Caco-2 (cell line): ENCODE measurements around the gene A2ML1. TPM values are rescaled to one million over a fixed set of nuclear protein-coding genes. Genes with fewer than 3 reads are reported as not detected.

Experiments used
- BruUV-seq: library from RNA; stranded (reverse); fragments of 400-500 nt; replicated peaks from 2 replicates; lab custom pipeline; 2021; lab: Mats Ljungman, UMichigan
- CTCF ChIA-PET: fragments of 300-600 bp; sonication (Branson Sonifier 250); formaldehyde crosslinking; loops from one replicate; lab custom pipeline; 2022; ENCODE audit warnings: antibody characterized with exemption; lab: Charles Lee
- POLR2A ChIA-PET: fragments of 300-600 bp; sonication (Branson Sonifier 250); formaldehyde crosslinking; loops from one replicate; lab custom pipeline; 2022; ENCODE audit warnings: antibody characterized with exemption; lab: Charles Lee
- DNase-seq, 2 experiments: peaks; one replicate each; pipeline versions ENCODE4 v3.0.0 to v3.0.0-alpha.2; 2020 to 2022
- H3K27me3 ChIP-seq: replicated peaks from 2 replicates; pipeline ENCODE4 v1.6.0; 2011; ENCODE audit warnings: low read length; ENCODE audit not compliant: control insufficient read depth, insufficient read depth
- H3K36me3 ChIP-seq: 2 replicates; pipeline ENCODE4 v1.5.1; 2011; ENCODE audit warnings: low read length; ENCODE audit not compliant: control insufficient read depth, insufficient read depth
- H3K4me1 ChIP-seq: fragments of 250-450 bp; sonication (Bioruptor Pico); 2 replicates; pipeline ENCODE4 v1.5.1; 2020; ENCODE audit warnings: mild to moderate bottlenecking
- H3K4me3 ChIP-seq: 2 replicates; pipeline ENCODE4 v1.5.1; 2011; ENCODE audit warnings: low read depth, mild to moderate bottlenecking, control low read depth, low read length
- H3K9me3 ChIP-seq: fragments of 250-450 bp; sonication (Bioruptor Pico); 2 replicates; pipeline ENCODE4 v1.5.1; 2020; ENCODE audit warnings: mild to moderate bottlenecking, moderate library complexity
- H3K27ac Mint-ChIP-seq: one replicate; pipeline ENCODE4 v1.8.0; 2022; ENCODE audit warnings: mixed read lengths; ENCODE audit not compliant: unreplicated experiment
- H3K27me3 Mint-ChIP-seq: one replicate; pipeline ENCODE4 v1.8.0; 2022; ENCODE audit warnings: mixed read lengths; ENCODE audit not compliant: insufficient read depth, unreplicated experiment
- H3K36me3 Mint-ChIP-seq: one replicate; pipeline ENCODE4 v1.8.0; 2022; ENCODE audit warnings: mild to moderate bottlenecking, mixed read lengths; ENCODE audit not compliant: insufficient read depth, unreplicated experiment
- H3K4me1 Mint-ChIP-seq: one replicate; pipeline ENCODE4 v1.8.0; 2022; ENCODE audit warnings: low read depth, mixed read lengths; ENCODE audit not compliant: unreplicated experiment
- H3K4me3 Mint-ChIP-seq: one replicate; pipeline ENCODE4 v1.8.0; 2022; ENCODE audit warnings: mild to moderate bottlenecking, moderate library complexity, mixed read lengths; ENCODE audit not compliant: unreplicated experiment
- H3K9me3 Mint-ChIP-seq: one replicate; pipeline ENCODE4 v1.8.0; 2022; ENCODE audit warnings: mixed read lengths; ENCODE audit not compliant: unreplicated experiment
- CTCF ChIP-seq, 2 experiments: fragments of 200-600 bp in 1 of 2; IDR thresholded peaks; 1 replicate in 1 of 2; 2 replicates in 1 of 2; pipeline versions ENCODE4 v1.5.1 to v1.8.0; 2011 to 2022; ENCODE audit warnings: antibody characterized with exemption in 1 of 2, control low read depth in 1 of 2, inconsistent platforms in 1 of 2, low read depth in 1 of 2, low read length in 1 of 2, mild to moderate bottlenecking in 1 of 2, moderate library complexity in 1 of 2; ENCODE audit not compliant: insufficient read depth in 1 of 2, severe bottlenecking in 1 of 2, unreplicated experiment in 1 of 2
- intact Hi-C: fragments of 100-400 bp; cut with micrococcal nuclease; formaldehyde crosslinking; loops from one replicate; pipeline ENCODE4 v1.10.0; 2022; ENCODE audit not compliant: unreplicated experiment
- total RNA-seq: library from RNA; stranded (reverse); gene quantifications from 2 replicates; pipeline ENCODE4 v1.2.3, GENCODE V29; 2022

The A2ML1 gene
- total RNA-seq, 1 experiment from 2014 or later, result not detected

GRCh38 chr12:8828257-8829124 lies 6.1 kb downstream of the A2ML1 start:
- H3K4me3 Mint-ChIP-seq, result no peak overlapping the region

GRCh38 chr12:8829125-8829518 lies 6.7 kb downstream of the A2ML1 start:
- Mint-ChIP-seq H3K4me1 (peaks cover 5% of the 10 kb centered on the region), H3K27ac (no peak overlapping the region)
- POLR2A ChIA-PET, result no interaction called here

More at GRCh38 chr12:8828257-8829124, 6.1 kb downstream of the A2ML1 start:
- POLR2A ChIA-PET, result no interaction called here
- no TSS peak for BruUV-seq
- Histone ChIP-seq H3K27me3 (no peaks in the 10 kb centered on the region), H3K4me1 (no peaks in the 10 kb centered on the region), H3K4me3 (no peak overlapping the region), H3K36me3 (no peaks in the 10 kb centered on the region), H3K9me3 (peaks cover 4% of the 10 kb centered on the region; the same call in 1 of the 2 replicates)
- Mint-ChIP-seq H3K36me3 (no peaks in the 10 kb centered on the region), H3K27ac (no peak overlapping the region), H3K4me1 (peaks cover 5% of the 10 kb centered on the region), H3K27me3 (peaks cover 7% of the 10 kb centered on the region), H3K9me3 (peaks cover 10% of the 10 kb centered on the region)
- no peak for DNase-seq
- intact Hi-C loops, result no loop called here
- CTCF ChIA-PET, result no interaction called here
- TF ChIP-seq CTCF (IDR thresholded peaks at IDR 0.05; ENCODE audit: insufficient read depth in 1 of 2, low read depth in 1 of 2, low read length in 1 of 2, severe bottlenecking in 1 of 2, unreplicated experiment in 1 of 2), result no peak

GRCh38 chr12:8829621-8830020 lies 7.2 kb downstream of the A2ML1 start:
- Mint-ChIP-seq H3K27ac (no peak overlapping the region), H3K27me3 (peaks cover 9% of the 10 kb centered on the region), H3K4me1 (peaks cover 5% of the 10 kb centered on the region), H3K36me3 (no peaks in the 10 kb centered on the region), H3K4me3 (no peak overlapping the region), H3K9me3 (peaks cover 10% of the 10 kb centered on the region)
- Histone ChIP-seq H3K9me3 (peaks cover 4% of the 10 kb centered on the region; the same call in 1 of the 2 replicates), H3K4me1 (no peaks in the 10 kb centered on the region), H3K36me3 (no peaks in the 10 kb centered on the region), H3K4me3 (no peak overlapping the region), H3K27me3 (no peaks in the 10 kb centered on the region)
- CTCF ChIA-PET, result no interaction called here
- no peak for DNase-seq
- POLR2A ChIA-PET, result no interaction called here
- TF ChIP-seq CTCF (IDR thresholded peaks at IDR 0.05; ENCODE audit: insufficient read depth in 1 of 2, low read depth in 1 of 2, low read length in 1 of 2, severe bottlenecking in 1 of 2, unreplicated experiment in 1 of 2), result no peak
- intact Hi-C loops, result no loop called here
- no TSS peak for BruUV-seq

More at GRCh38 chr12:8829125-8829518, 6.7 kb downstream of the A2ML1 start:
- Histone ChIP-seq H3K36me3 (no peaks in the 10 kb centered on the region), H3K9me3 (peaks cover 4% of the 10 kb centered on the region; the same call in 1 of the 2 replicates), H3K4me3 (no peak overlapping the region), H3K4me1 (no peaks in the 10 kb centered on the region), H3K27me3 (no peaks in the 10 kb centered on the region)
- CTCF ChIA-PET, result no interaction called here
- Mint-ChIP-seq H3K27me3 (peaks cover 9% of the 10 kb centered on the region), H3K4me3 (no peak overlapping the region), H3K9me3 (peaks cover 10% of the 10 kb centered on the region), H3K36me3 (no peaks in the 10 kb centered on the region)
- no TSS peak for BruUV-seq
- DNase-seq, result no peak
- intact Hi-C loops, result no loop called here
- no peak for TF ChIP-seq CTCF (IDR thresholded peaks at IDR 0.05; ENCODE audit: insufficient read depth in 1 of 2, low read depth in 1 of 2, low read length in 1 of 2, severe bottlenecking in 1 of 2, unreplicated experiment in 1 of 2)
